Kidney (tissue), 14 donors: ENCODE data around the gene RPL27. TPM values are rescaled to one million over a fixed set of nuclear protein-coding genes. Genes with fewer than 3 reads are reported as not detected.
A peak's percentile ranks its signal among the peaks of the same experiment; 100 is the strongest.
"Not testable (repeated sequence)": the region's sequence is repeated elsewhere in the genome, so short reads cannot be mapped to it uniquely, and the experiment has no call there.

Experiments
- DNase-seq, 5 donors: peaks; one replicate each; pipeline ENCODE4 v3.0.0-alpha.2; 2013 to 2020
- FAIRE-seq: peaks from 2 replicates; lab custom pipeline; 2012; peaks lifted over from hg19 to GRCh38; lab: Jason Lieb, UNC
- H3K27ac ChIP-seq, 2 donors: one replicate each; pipeline ENCODE4 v1.7.0; 2013; ENCODE audit warnings: low read depth in 2 of 2, low read length in 2 of 2, inconsistent platforms in 1 of 2
- H3K27me3 ChIP-seq: one replicate; pipeline ENCODE4 v1.7.1; 2013; ENCODE audit warnings: low read length, inconsistent platforms; ENCODE audit not compliant: control insufficient read depth, insufficient read depth
- H3K36me3 ChIP-seq, 3 donors: one replicate each; pipeline versions ENCODE4 v1.7.0 to v1.7.1; 2013; ENCODE audit warnings: low read length in 3 of 3, control low read depth in 1 of 3, inconsistent platforms in 1 of 3; ENCODE audit not compliant: insufficient read depth in 3 of 3, control insufficient read depth in 2 of 3
- H3K4me1 ChIP-seq, 3 donors: one replicate each; pipeline versions ENCODE4 v1.7.0 to v1.7.1; 2013; ENCODE audit warnings: low read length in 3 of 3, inconsistent platforms in 1 of 3, low read depth in 1 of 3; ENCODE audit not compliant: control insufficient read depth in 2 of 3, insufficient read depth in 2 of 3
- H3K4me3 ChIP-seq, 3 donors: one replicate each; pipeline versions ENCODE4 v1.7.0 to v1.8.1; 2013; ENCODE audit warnings: low read length in 3 of 3, control low read depth in 1 of 3, inconsistent platforms in 1 of 3
- H3K9ac ChIP-seq, 3 donors: one replicate each; pipeline versions ENCODE4 v1.7.0 to v1.7.1; 2013; ENCODE audit warnings: low read length in 3 of 3, control low read depth in 1 of 3, inconsistent platforms in 1 of 3
- H3K9me3 ChIP-seq, 3 donors: one replicate each; pipeline versions ENCODE4 v1.7.0 to v1.7.1; 2013; ENCODE audit warnings: low read length in 3 of 3, control low read depth in 1 of 3, inconsistent platforms in 1 of 3; ENCODE audit not compliant: control insufficient read depth in 2 of 3, insufficient read depth in 1 of 3
- CTCF ChIP-seq: IDR thresholded peaks from 3 replicates; pipeline ENCODE4 v1.5.1; 2012; ENCODE audit warnings: mild to moderate bottlenecking, moderate library complexity, borderline replicate concordance; ENCODE audit not compliant: insufficient read depth; ENCODE audit errors: extremely low read depth
- intact Hi-C: fragments of 100-400 bp; cut with DNase I; formaldehyde crosslinking; loops from one replicate; pipeline ENCODE4 v1.11.1; 2022
- polyA plus RNA-seq: library from polyadenylated mRNA; stranded (reverse); fragments of 350-450 nt; fragmentation: Illumina TruSeq; extraction: RNeasy Lipid Tissue Mini Kit (QIAGEN cat#74804); gene quantifications from one replicate; pipeline ENCODE4 v1.2.3, GENCODE V29; 2014; ENCODE audit warnings: low read depth, low replicate concordance; ENCODE audit not compliant: insufficient read depth
- total RNA-seq: library from RNA; stranded (reverse); fragmentation: NEBNext Ultra II Directional; extraction: Animal tissue kit (Norgen Biotek cat#: 25700); gene quantifications from one replicate; pipeline ENCODE4 v1.2.1, GENCODE V29; 2021
- donor health status: control.
- donor health status: control.
- donor health status: control.
- donor health status: control.
- donor health status: control.
- donor health status: DM: yes; HTN: yes; CAD: no.
- donor health status: Normal renal cell carcinoma (clear cell type).

RPL27 gene
- total and polyA plus RNA-seq, 2 donors from 2014 or later = 759 to 1,823 TPM

GRCh38 chr17:42997390-42997983, 732 bp upstream of the RPL27 start:
- Histone ChIP-seq H3K27me3 (no peaks in the 10 kb centered on the region), H3K9me3 (no peaks in the 10 kb centered on the region), H3K9ac (peak overlapping the region; percentile 17 to 64 (median 34)), H3K4me3 (peak overlapping the region; percentile 35 to 73 (median 52)), H3K27ac (peak overlapping the region in 1 of 2 donors; percentile 49), H3K4me1 (peaks cover 6 to 12% (median 12%) of the 10 kb centered on the region in 3 donors), H3K36me3 (peaks cover 10 to 29% (median 11%) of the 10 kb centered on the region in 3 donors)
- intact Hi-C loops = no loop called here
- DNase-seq = no peak
- FAIRE-seq = no peak
- TF ChIP-seq CTCF = no peak

- FAIRE-seq = no peak
- Histone ChIP-seq H3K27me3 (no peaks in the 10 kb centered on the region), H3K4me1 (peaks cover 6 to 12% (median 12%) of the 10 kb centered on the region in 3 donors), H3K27ac (peak overlapping the region; percentile 71 to 85), H3K9me3 (no peaks in the 10 kb centered on the region), H3K4me3 (peak overlapping the region; percentile 73 to 96 (median 79)), H3K9ac (peak overlapping the region; percentile 70 to 96 (median 94)), H3K36me3 (peaks cover 12 to 34% (median 12%) of the 10 kb centered on the region in 3 donors)
- no peak for TF ChIP-seq CTCF
- intact Hi-C loops = no loop called here
- no peak for DNase-seq
These were observed 845 bp downstream of the RPL27 start for GRCh38 chr17:42999003-42999525.

- H3K9me3 ChIP-seq, FAIRE-seq, H3K9ac ChIP-seq, intact Hi-C loops, H3K4me3 ChIP-seq, H3K27me3 ChIP-seq, DNase-seq, H3K27ac ChIP-seq: not testable (repeated sequence)
- peaks cover 6 to 12% (median 12%) of the 10 kb centered on the region in 3 donors for H3K4me1 ChIP-seq
- H3K36me3 ChIP-seq = peaks cover 12 to 30% (median 12%) of the 10 kb centered on the region in 3 donors
These were observed 2.7 kb downstream of the RPL27 start for GRCh38 chr17:43000894-43001293.

GRCh38 chr17:43003542-43004172, 5.4 kb downstream of the RPL27 start:
- intact Hi-C loops = no loop called here
- FAIRE-seq (no peak), DNase-seq (no peak)
- peaks cover 2 to 11% (median 9%) of the 10 kb centered on the region in 3 donors for H3K4me1 ChIP-seq
- no peak overlapping the region for H3K4me3 ChIP-seq
- peaks cover 12 to 30% (median 12%) of the 10 kb centered on the region in 3 donors for H3K36me3 ChIP-seq
- H3K9ac ChIP-seq = no peak overlapping the region
- H3K27me3 ChIP-seq = no peaks in the 10 kb centered on the region
- no peak for TF ChIP-seq CTCF
- no peak overlapping the region for H3K27ac ChIP-seq
- no peaks in the 10 kb centered on the region for H3K9me3 ChIP-seq
